Dermis blood vessel endothelial cell (primary cell): ENCODE data around the gene SNTN. TPM values are rescaled to one million over a fixed set of nuclear protein-coding genes. Genes with fewer than 3 reads are reported as not detected.
"Not testable (repeated sequence)": the region's sequence is repeated elsewhere in the genome, so short reads cannot be mapped to it uniquely, and the experiment has no call there.

Source experiments
- DNase-seq: peaks from one replicate; pipeline ENCODE4 v3.0.0; 2010
- total RNA-seq: library from RNA; depleted of rRNA; stranded (reverse); fragments of >200 nt; gene quantifications from 2 replicates; pipeline ENCODE4 v1.2.3, GENCODE V29; 2014

The SNTN gene
- not detected in 2 replicates for total RNA-seq

DNA sequence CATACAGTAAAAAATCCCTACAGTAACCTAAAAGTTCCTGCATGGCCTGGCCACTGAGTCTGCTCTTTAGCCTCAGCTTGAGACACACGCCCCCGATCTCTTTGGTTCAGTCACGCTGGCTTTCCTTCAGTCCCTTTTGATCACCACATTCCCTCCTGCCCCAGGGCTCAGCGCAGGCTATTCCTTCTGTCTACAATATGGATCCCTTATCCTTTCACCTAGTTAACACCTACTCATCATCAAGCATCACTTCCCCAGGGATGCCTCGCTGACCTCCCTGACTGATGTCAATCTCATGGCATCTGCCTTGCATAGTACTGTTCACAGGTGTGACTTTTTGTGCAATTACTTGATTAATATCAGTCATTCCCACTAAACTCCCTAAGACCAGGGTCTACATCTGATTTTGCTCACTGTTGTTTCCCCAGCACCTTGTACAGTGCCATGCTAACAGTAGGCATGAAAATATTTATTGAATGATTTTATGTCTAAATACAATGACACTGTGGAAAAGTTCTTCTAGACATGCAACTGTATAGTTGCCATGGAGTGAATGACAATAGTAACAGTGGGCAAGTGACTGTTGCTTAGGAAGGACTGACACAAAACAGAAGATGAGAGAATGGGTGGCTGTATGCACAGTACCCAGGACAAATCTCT is at the start of gene SNTN:
Gene SNTN (plus strand): TSS at position 610 of the 660 bp plus-strand sequence. CDS start 13 bp downstream, at position 623.
- DNase-seq = no peak

DNA sequence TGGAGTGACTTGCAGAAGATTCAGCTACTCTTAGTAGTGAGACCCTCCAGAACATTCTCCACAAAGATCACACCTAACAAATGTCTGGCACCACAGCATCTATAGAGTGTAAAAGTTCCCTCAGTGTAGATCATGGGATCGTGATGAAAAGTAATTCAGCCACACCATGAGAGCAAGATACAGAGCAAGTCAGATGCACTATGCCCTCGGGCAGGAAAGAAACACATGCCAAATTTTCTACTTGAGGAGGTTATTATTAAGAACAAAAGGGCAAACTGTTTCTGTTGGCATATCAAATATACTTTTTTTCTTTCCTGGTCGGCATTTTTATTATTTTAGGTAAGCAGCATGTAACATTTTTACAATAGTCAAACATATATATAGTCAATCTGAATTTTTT is 44.8 kb upstream of the SNTN start:
- DNase-seq = no peak

DNA sequence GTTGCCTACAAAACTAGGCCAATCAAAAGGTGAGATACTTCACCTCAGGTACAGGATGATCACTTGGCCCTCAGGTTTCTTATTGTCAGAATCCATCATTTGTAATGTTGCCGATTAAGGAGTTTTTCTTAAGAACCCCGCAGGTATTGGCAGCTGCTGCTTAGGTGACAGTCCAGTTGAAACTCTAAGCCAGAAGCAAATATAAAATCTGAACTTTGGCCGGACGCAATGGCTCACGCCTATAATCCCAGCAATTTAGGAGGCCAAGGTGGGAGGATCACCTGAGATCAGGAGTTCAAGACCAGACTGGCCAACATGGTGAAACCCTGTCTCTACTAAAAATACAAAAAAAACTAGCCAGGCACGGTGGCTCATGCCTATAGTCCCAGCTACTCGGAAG is 43.1 kb upstream of the SNTN start:
- DNase-seq = no peak

DNA sequence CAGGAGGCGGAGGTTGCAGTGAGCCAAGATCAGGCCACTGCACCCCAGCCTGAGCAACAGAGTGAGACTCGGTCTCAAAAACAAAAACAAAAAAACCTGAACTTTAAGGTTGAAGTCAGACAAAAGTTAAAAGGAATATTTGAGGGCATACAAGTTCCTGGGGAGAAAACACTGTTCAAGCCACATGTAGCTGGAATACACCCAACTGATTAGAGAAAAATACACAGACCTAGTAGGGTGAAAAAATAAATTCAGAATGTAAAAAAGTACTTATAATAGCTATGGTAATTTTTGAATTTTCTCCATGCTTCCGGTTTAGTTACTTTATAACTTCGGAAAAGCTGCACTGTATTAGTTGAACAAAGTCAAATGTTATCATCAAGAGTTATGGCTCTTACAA is 42.6 kb upstream of the SNTN start:
- no peak for DNase-seq

DNA sequence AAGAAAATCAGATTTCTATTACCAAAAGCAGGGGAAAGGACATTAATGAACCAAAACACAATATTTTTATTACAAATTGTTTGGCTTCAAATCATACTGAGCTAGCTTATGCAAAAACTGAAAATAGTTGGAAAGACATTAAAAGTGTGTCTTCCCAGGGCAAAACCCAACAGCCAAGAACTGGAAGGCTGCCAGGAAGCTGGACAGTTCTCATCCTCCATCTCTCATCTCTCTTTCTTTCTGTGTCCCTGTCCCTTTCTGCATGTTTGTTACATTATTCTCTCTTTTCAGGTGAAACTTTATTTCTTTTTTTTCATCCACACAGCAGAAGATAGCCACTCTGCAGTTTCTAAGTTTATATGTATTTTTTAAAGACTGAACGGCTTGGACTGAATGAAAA is 41.1 kb upstream of the SNTN start:
- no peak for DNase-seq

DNA sequence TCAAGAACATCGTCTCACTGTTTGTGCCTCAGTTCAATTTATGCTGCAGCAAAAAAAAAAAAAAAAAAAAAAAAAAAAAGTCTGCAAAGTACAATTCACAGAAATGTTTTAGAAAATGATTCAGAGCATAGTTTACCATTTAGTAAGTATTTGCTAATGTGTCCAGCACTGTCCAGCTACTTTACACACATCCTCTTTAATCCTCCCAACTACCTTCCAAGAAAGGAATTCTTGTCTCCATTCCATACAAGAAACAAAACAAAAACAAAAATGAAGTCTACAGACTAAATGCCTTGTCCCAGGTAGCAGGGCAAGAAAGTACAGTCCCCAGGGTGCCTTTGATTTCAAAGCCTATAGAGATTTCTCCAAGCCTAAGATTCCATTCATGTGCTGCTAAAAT is 38.9 kb upstream of the SNTN start:
- no peak for DNase-seq

DNA sequence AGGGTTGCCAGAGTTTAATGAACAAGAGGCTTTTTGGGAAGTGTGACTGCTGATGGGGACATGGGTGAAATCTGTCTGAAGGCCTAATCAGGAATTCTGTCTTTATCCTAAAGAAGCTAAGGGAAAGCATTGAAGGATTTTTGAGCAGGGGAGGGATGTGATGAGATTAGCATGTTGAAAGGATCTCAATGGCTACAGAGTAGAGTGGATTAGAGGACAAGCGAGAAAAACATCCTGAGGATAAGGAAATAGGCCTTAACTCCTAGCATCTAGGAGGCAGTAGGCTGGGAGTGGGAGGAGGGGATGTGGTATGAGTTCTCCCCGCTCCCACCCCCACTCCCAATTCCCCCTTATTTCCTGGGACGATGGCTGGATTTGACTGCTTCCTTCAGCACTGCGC is 35.1 kb upstream of the SNTN start:
- no peak for DNase-seq

DNA sequence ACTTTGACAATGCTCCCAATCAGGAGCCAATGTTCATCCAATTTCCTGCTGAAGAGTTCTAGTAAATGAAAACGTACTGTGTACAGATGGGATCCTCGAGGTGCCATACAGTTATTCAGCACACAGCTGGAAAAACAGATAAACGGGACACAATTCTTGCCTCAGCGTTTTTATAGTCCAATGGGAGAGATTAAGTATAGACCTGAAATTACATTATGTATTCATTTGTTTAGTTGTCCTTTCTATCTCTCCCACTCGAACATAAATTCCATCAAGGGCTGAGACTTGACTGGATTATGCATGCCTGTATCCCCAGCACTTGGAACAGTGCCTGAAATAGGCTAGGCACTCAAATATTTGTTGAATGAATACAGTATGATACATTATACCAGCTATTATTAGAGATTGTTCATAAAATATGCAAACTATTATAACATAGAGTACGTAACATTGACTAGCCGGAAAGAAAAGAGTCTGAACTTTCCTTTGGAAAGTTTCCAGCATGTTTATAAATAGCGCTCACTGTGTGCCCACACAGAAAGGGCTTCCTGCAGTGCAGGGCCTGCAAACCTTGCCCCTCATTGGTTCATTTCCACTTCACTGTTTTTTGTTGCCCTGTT is 27.4 kb upstream of the SNTN start:
- DNase-seq = peak; percentile 5

DNA sequence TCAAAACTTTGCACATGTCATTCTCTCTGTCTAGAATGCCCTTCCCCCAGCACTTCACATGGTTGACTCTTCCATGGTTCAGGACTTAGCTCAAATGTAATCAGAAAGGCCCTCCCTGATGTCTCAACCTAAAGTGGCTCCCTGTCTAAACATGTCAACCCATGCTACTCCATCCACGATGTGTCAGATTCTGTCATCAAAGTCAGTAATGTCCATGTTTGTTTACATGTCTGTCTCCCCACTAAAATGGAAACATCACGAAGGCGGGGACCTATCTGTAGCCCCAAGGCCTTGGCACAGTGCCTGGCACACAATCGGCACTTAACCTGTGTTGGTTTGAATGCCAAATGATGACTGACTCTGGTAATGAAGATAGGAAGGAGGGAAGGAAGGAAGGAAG is 20.8 kb upstream of the SNTN start:
- DNase-seq = no peak

DNA sequence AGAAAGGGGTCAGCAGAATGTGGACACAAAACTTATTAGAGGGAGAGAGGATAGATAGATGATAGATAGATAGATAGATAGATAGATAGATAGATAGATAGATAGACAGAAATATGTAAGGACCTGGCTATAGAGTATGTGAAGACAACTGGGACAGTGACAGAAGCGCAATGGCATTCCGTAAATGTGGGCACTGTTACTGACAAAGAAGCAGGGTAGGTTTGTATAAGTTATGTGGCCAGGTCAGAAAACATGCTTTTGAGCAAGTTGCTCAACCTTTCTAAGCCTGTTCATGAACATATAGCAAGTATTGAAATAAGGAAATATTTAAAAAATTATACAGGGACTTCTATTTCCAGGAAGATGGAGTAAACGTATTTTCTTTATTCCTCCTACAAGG is 17.3 kb upstream of the SNTN start:
- DNase-seq = no peak

DNA sequence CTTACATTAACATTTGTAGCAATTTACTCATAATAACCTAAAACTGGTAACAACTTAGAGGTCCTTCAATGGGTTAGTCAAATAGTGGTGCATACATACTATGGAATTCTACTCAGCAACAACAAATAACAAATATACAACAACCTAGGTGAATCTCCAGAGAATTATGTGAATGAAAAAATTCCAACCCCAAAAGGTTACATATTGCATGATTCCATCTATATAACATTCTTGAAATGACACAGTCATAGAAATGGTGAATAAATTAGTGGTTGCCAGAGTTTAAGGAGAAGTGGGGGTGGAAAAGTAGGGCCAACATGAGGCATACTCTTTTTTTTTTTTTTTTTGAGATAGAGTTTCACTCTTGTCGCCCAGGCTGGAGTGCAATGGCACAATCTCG is 12.7 kb upstream of the SNTN start:
- DNase-seq = no peak

DNA sequence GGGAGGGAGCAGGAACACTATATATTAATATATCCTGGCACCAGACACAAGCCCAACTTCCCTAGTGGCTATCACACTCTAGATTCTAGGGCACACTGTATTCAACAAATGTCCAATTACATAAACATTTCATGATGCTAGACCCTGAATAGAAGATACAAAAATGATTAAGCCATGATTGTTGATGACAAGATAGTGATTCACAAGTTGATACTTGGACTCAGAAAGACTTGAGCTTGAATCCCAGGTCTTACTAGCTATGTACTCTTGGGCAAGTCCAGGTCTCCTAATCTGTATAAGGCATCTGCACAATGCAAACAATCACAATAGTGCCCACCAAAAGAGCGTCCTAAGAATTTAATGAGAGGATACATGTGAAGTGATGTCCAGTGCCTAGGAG is 10.0 kb upstream of the SNTN start:
- no peak for DNase-seq

DNA sequence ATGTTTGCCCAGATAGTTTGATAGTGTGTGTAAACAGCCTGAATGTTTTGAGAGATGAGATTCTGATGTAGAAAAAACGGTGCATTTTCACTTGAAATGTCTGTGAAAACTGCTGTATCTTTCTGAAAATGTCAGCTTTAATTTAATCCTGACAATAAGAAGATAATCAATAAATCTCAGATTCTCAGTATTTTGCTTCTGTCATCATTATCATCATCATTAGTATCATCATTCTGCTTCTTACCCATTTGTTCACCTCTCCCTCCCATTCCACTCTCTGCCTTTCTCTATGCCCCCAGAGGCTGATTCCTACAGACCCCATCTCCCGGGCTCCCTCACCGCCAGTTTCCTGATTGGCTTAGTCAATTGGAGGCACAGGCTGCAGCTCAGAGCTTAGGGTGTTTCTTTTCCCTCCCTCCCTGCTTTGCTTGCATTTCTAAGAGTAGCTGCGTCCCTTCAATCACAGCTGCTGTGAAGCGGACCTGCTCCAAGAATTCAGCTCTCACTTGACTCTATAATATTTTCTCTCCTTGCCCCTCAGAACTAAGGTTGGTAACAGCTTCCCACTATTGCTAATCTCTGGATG is 8.2 kb upstream of the SNTN start:
- DNase-seq = no peak

DNA sequence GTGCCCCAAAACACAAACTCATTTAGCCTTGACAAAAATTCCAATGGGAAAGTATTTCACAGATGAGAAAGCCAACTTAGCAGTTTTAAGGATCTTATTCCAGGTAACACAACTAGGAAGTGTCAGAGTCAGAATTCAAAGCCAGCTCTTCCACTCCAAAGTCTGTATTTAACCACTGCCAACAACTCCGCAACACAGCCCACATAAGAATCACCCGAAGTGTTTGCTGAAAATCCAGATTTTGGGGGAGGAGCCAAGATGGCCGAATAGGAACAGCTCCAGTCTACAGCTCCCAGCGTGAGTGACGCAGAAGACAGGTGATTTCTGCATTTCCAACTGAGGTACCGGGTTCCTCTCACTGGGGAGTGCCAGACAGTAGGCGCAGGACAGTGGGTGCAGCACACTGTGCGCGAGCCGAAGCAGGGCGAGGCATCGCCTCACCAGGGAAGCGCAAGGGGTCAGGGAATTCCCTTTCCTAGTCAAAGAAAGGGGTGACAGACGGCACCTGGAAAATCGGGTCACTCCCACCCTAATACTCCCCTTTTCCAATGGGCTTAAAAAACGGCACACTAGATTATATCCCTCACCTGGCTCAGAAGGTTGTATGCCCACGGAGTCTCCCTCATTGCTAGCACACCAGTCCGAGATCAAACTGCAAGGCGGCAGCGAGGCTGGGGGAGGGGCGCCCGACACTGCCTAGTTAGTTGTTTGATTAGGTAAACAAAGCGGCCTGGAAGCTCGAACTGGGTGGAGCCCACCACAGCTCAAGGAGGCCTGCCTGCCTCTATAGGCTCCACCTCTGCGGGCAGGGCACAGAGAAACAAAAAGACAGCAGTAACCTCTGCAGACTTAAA is 7.3 kb upstream of the SNTN start:
- not testable (repeated sequence) for DNase-seq

DNA sequence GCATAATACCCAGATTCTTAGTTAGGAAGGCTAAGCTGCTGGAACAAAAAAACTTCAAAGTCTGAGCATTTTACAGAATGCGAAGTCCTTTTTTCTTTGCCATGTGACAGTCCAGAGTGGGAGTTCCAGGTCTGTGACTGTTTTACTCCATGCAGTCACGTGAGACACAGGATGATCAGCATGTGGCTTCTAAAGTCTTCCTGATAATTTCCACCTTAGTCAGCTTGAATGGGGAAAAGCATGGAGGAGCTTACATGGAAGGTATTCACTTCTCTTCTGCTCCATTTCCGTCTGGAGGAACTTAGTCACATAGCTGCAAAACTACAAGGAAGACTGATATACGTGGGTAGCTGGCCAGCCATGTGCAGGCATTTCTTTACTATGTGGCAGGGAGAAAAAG is 1.7 kb downstream of the SNTN start:
- DNase-seq = no peak

DNA sequence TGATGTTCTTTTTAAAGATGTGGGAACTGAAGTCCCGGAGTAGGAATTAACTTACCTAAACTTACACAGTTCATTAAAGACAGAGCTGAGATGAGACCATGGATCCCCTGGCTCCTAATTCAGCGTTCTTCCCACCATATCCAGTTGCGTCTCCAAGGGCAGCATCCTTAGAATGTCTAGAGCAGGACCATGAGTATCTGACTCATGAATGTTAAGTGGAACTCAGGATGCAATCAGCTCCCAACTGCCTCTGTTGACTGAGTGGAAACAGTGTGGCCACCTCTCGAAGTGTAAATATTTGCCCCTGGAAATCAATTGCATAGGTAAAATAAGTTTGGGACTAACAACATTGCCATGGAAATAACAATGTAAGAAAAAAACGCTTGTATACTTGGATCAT is 2.5 kb downstream of the SNTN start:
- no peak for DNase-seq

DNA sequence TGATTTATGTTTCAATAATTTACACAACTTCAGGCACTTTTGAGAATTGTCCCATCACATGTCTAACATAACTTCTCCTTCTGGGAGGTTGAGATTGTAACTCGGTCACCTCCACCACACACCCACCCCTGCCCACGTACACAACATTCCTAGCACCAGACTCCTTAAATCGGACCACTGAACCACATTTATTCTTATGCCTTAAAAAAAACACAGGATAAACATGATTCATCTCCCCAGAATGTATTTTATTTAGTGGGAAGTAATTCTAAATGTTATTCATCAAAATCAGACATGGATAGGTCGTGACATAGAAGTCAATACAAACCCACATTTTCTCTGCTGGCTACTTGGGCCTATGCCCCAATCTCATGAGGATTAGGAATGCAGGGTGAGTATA is 3.0 kb downstream of the SNTN start:
- no peak for DNase-seq

DNA sequence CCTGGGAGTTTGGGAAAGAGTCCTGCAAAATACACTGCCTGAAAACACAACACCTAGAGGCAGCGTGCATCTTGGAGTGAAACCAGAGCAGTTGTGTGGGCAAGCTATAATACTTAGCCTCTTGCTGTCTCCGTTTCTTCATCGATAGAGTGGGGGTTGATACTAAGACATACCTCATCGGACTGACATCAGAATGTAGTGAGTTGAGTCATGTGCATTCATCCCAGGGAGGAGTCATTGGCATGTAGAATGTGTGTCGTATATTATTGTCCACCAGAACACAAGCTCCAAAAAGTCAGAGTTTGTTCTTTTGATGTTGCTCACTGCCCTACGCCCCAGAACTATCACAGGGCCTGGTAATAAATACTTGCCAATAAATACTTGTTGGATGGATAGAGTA is 4.3 kb downstream of the SNTN start:
- DNase-seq = no peak

DNA sequence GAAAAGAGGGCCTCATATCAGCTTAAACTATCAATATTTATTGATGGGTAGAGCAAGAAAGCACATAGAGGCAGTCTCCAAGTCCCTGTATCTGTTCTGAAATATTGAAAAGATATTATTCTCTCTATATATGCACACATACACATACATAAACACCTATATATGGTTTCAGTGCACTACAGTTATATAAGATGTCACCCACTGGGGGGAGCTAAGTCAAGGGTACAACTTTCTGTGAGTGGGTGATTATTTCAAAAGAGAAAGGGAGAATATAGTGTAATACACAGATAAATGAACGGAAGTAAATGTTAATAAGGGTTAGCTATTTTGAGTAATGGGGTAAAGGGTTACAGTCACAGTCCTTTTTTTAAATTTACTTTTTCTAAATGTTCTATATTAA is 8.8 kb downstream of the SNTN start:
- no peak for DNase-seq

DNA sequence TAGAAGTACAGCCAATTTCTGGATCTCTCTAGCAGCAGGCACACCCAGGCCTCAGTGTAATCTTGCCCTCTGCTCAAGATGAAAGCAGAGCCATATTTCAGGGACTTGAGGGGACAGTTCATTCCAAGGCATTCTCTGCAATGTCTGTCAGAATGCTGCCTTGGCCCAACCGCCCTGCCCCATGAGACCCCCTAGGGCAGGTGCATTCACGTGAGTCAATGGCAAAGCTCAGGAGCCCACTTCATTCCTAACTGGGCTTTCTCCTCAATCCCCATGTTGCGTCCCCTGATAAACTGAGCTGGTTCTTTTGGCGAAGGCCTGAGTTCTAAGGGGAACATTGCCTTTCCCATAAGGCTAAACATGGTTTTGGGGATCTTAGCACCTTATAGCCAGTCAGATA is 9.5 kb downstream of the SNTN start:
- no peak for DNase-seq

DNA sequence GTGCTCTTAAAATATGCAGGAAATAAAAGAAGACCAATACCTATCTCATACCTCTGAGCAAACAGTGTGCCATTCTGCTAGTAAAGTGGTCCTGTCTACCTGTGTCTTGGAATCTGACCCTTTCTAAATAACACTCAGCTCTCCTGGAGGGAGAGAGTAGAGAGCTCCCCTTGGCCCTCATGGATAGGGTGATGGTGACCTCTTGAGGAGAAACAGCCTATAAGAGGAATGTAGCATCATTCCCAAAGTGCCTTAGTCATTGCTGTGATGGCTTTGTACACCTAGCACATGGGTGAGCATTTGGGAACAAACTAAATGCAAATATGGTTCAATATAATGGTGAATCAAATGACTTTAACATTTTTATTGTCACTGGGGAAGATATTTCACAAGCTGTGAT is 10.0 kb downstream of the SNTN start:
- DNase-seq = no peak

DNA sequence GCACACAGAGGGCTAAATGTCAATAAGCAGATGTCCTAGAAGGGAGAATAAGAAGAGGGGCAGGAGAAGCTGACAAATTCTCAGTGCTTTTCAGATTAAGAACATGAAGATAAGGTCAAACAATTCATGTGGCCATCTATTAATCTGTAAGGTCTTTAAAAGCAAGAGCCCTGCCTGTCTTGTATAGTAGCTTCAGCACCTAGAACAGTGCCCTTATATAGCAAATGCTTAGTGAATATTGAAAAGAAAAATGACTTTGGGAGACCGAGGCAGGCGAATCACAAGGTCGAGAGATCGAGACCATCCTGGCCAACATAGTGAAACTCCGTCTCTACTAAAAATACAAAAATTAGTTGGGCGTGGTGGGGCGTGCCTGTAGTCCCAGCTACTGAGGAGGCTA is 18.1 kb downstream of the SNTN start:
- DNase-seq = no peak

DNA sequence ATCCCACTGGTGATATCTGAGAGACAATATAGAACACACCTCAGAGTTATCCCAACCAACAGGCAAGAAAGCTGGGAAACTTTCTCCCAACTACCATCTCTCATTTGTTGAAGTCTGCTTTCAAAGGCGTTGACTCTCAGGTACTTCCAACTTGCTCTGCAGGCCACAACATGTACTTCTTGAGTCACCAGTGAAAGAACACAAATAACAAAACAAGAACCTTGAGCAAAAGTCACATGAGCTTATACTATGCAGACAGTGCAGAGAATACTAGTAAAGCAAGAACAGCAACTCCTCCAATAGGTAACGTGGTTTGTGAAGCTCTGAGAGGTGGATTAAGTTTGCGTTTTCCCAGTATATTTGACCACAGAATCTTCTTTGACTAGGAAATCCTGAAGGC is 20.6 kb downstream of the SNTN start:
- no peak for DNase-seq

DNA sequence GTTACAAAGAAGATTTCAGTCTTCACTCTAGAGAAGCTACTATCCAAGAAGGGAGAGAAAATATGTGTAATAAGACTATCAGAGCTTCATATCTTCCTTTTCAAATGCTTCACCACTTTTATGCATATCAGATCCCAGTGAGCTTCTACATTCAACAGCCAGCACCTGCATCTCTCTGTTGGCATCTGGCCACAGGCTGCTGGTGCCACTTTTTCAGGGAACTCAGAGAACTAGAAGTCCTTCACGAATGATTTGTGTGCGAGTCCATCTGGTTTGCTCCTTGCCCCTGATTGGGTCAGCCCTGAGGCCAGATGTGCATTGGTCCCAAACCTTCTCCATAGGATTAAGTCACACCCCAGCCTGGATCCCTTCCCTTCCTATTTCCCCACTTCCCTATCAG is 22.1 kb downstream of the SNTN start:
- no peak for DNase-seq
